NCI-H2081 treated with DMSO at 0.1 percent for 48 hours (cell line): Measurements from ENCODE around the gene WDR3.

Source experiments
- DNase-seq: peaks from one replicate; lab custom pipeline; 2025; lab: John Stamatoyannopoulos, UW

The WDR3 gene

DNA sequence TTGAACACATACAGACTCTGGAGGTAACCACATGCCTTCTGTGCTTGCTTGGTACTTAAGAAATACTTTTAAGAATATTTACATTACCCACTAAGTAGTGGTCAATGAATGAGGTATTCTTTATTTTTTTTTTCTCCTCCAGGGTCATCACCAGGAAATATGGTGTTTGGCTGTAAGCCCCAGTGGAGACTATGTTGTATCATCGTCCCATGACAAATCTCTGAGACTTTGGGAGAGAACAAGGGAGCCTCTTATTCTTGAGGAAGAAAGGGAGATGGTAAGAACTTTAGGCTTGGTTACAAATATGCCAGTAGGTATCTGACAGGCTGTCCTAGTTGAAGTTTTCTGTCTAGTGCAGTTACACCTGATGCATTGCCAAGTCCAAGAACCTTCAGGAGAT lies 22.8 kb downstream of the WDR3 start:
- no peak for DNase-seq

DNA sequence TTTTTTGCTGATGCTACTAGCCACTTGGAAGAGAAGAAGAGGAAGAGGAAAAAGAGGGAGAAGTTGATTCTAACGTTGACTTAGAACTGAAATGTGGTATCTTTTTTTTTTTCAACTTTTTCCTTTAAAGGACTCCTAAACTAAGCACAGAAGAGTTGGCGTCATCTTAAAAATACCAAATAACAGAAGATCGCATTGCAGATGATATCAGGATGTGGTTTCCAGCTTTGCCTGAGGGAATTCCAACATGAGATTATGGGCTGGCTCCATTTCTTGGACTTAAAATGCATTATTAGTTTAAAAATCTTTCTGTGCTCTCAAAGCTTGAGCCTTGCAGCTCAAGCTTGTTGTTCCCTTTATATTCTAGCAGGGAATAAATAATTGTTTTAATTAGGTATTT lies 29.8 kb downstream of the WDR3 start:
- DNase-seq: no peak

- no peak for DNase-seq
Observed at GRCh38 chr1:117964290-117965038, 34.9 kb downstream of the WDR3 start.

DNA sequence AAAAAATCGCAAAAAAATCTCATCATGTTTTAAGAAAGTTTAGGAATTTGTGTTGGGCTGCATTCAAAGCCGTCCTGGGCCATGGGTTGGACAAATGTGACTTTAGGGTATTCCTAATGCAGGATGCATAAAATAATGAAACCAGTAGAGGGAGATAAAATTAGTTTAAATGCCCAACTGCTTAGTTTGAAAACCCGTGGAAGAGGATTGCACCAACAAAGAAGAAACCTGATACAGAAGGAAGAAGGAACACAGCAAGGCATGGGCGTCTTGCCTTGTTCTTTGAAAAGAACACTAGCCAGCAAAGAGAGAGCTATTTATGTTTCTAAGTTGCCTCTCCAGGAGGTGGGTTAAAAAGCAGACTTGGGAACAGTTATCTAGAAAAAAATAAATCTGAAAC lies 37.9 kb downstream of the WDR3 start:
- no peak for DNase-seq

DNA sequence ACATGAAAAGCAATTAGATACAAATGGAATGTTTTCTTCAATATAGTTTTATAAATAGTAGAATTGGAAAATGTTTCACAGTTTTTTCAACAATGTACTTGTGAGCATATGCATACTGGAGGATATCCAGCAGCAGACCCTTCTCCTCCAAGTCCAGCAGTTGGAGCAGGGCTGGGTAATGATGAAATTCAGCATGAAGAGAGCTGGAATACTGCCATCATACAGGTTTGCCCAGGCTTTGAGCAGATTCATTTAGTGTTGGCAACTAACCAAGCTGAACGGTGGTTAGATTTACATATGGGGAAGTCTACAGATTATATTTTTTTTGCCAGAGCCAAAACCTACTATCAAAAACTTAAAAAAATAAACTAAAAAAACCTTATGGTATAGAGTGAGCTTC lies 38.3 kb downstream of the WDR3 start:
- peak; percentile 9 for DNase-seq

DNA sequence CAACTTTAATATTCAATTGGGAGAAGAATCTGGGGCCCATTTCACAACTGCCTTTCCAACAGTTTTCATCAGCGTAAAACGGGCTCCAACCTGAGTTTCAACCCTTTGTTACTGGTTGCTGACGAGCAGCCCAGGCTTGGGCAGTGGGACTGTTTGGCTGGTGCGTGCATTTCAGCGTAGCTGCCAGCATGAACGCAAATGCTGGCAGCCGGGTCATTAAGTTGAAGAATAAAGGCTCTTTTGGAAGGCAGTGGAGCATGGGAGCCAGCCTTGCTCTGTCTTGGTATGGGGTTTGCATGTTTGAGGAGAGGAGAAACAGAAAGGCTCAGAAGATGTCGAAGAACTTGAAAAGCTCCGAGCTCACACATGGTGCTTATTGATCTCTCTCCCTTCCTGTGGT lies 40.7 kb downstream of the WDR3 start:
- DNase-seq: no peak

DNA sequence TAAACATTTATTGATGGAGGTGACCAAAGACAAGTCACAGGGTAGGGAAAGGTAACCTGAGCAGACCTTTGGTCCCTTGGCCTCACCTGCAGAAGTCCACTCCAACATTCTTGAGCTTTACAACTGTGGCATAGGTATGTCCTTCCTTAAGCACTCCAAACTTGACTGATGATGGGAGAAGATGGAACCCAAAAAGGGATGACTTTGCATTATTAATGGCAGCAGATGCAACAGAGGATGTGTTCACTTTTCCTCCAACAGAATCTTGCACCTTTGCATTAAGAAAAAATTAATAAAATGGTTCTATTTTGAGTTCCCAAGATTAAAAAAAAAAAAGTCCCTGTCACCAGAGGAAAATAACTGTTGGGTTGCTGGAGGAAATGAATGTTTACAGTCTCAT lies 42.2 kb downstream of the WDR3 start:
- no peak for DNase-seq

DNA sequence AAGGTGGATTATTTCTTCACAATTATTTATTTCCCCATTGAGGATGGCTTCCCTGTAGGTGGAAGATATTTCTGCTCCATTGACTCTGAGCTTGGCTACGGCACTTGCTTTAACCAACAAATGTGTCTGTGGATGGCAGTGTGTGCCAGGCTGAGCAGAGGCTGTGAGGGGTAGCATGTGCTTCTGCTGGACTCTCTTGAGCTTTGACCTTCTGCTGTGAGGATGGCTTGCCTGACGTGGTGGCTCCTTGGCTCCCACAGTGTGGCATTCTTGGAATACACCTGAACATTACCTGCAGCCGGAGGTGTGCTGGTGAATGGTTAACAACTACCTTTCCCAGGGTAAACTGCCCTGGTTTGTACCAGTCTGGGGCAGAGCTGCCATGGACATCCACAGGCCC lies 46.8 kb downstream of the WDR3 start:
- no peak for DNase-seq

DNA sequence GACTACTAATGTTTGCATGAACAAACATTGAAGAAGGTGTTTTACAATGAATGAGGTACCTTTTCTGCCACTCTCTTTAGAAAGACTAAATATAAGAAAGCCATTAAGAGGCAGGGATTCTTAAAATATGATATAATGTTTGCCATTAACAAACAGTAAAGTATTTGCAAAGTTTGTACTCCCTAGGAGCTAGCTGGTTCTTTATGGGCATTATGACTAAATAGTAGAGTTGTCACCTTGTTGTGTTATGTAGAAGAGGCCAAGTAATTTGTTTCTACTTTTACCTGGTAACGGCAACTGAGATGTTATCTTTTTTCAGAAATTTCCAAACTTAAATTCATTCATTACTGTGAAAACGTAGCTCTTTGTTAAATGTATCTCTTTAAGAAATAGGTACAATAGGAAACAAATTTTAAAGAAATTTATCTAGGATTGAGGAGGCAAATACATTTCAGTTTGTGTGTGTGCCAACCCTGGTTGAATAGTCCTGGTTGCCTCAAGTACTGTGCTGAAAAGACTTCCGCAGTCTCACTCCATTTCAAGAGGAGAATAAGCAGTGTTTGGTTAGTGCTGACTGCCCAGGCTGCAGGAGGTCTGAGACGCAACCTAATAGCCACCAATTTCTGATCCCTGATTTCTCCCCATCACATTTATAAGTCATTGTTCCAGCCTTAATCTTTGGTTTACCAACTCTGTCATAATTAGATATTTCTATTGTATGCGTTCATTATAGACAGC lies 52.1 kb downstream of the WDR3 start:
- DNase-seq: no peak

- no peak for DNase-seq
Observed at GRCh38 chr1:117985239-117985638, 55.7 kb downstream of the WDR3 start.

DNA sequence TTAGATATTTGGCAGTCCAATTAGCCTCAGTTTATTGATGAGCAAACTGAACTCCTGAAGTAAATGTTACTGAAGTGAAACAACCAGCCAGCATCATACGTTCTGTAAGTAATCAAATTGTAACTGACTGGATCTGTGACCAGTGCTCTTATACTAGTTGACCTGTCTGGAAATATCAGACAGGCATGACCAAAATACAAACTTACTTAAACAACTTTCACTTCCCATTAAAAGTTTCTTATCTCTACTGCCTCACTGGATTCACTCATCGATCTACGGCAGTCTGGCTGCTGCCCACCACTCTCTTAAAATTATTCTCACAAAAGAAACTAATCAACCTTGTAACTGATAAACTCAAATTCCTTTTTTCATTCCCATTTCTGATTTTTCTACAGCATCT lies 56.4 kb downstream of the WDR3 start:
- no peak for DNase-seq

DNA sequence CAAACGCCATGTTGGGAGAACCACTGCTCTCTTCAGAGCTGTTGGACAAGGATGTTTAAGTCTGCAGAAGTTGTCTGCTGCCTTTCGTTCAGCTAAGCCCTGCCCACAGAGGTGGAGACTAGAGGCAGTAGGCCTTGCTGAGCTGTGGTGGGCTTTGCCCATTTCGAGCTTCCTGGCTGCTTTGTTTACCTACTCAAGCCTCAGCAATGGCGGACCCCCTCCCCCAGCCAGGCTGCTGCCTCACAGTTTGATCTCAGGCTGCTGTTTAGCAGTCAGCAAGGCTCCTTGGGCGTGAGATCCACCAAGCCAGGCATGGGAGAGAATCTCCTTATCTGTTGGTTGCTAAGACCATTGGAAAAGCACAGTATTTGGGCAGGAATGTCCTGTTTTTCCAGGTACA lies 74.8 kb downstream of the WDR3 start:
- DNase-seq: no peak

GRCh38 chr1:118007391-118007790 lies 77.9 kb downstream of the WDR3 start:
- no peak for DNase-seq

GRCh38 chr1:118008011-118008410 lies 78.5 kb downstream of the WDR3 start:
- no peak for DNase-seq

GRCh38 chr1:118012515-118013124 lies 83.1 kb downstream of the WDR3 start:
- DNase-seq: no peak

DNA sequence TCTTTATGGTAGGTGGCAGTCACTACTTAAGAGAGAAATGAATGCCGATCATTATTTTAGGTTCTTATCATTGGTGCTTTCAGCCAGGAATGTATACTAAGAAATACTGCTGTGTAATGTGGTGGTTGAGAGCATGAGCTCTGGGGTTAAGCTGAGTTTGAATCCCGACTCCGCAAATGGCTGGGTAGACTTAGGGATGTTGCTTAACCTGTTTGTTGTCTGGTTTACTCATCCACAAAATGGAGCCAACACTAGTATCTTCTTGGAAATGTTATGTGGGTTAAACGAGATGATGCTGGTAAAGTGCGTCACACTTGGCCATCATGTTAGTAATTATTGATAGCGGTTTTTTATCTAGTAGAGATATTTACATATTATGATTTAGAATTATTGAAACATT lies 83.8 kb downstream of the WDR3 start:
- no peak for DNase-seq

- no peak for DNase-seq
Observed at GRCh38 chr1:118013938-118014337, 84.4 kb downstream of the WDR3 start.
